Peyer's patch (tissue), 4 donors: ENCODE measurements around the gene ZNF581. TPM values are rescaled to one million over a fixed set of nuclear protein-coding genes. Genes with fewer than 3 reads are reported as not detected.

ENCODE experiments used
- DNase-seq, 3 donors: peaks; one replicate each; pipeline ENCODE4 v3.0.0-alpha.2; 2017 to 2019
- H3K27ac ChIP-seq, 4 donors: fragments of 200-600 bp; sonication (generic); one replicate each; pipeline ENCODE4 v1.5.1; 2016 to 2019
- H3K27me3 ChIP-seq, 2 donors: fragments of 200-600 bp; sonication (generic); one replicate each; pipeline ENCODE4 v1.5.1; 2019
- H3K36me3 ChIP-seq, 3 donors: fragments of 200-600 bp; sonication (generic); one replicate each; pipeline ENCODE4 v1.5.1; 2016 to 2019
- H3K4me1 ChIP-seq, 4 donors: fragments of 200-600 bp; sonication (generic); one replicate each; pipeline ENCODE4 v1.5.1; 2016 to 2019
- H3K4me3 ChIP-seq, 4 donors: fragments of 200-600 bp; sonication (generic); 1 replicate in 3 of 4; 2 replicates in 1 of 4; pipeline ENCODE4 v1.5.1; 2016 to 2019; ENCODE audit warnings: mild to moderate bottlenecking in 1 of 4
- H3K9me3 ChIP-seq, 4 donors: fragments of 200-600 bp; sonication (generic); one replicate each; pipeline ENCODE4 v1.5.1; 2016 to 2019; ENCODE audit warnings: mild to moderate bottlenecking in 1 of 4
- CTCF ChIP-seq, 6 experiments: fragments of 450-650 bp in 4 of 6; fragments of 200-600 bp in 2 of 6; sonication (generic) in 1 of 6; IDR thresholded peaks; one replicate each; pipeline ENCODE4 v1.5.1; 2017 to 2019; ENCODE audit warnings: antibody characterized with exemption in 6 of 6, mild to moderate bottlenecking in 3 of 6, moderate library complexity in 1 of 6
- POLR2A ChIP-seq, 2 donors: fragments of 450-650 bp; IDR thresholded peaks; one replicate each; pipeline ENCODE4 v1.5.1; 2017; ENCODE audit warnings: antibody characterized with exemption in 2 of 2, mild to moderate bottlenecking in 2 of 2, moderate library complexity in 2 of 2
- total RNA-seq, 4 donors: library from RNA; depleted of rRNA; stranded (reverse); fragments of >200 nt; gene quantifications; one replicate each; pipeline ENCODE4 v1.1.0, GENCODE V29; 2016

Gene ZNF581
- total RNA-seq, 4 donors from 2014 or later: 7.7 to 28.9 (median 14.1) TPM

GRCh38 chr19:55679343-55680257, 36.2 kb downstream of the ZNF581 start:
- peaks cover under 1 to 69% (median 29%) of the 10 kb centered on the region in 4 donors for H3K4me1 ChIP-seq
- H3K27me3 ChIP-seq: no peaks in the 10 kb centered on the region
- TF ChIP-seq POLR2A (IDR thresholded peaks at IDR 0.05) (no peak), CTCF (IDR thresholded peaks at IDR 0.05) (no peak)
- no peak for DNase-seq
- peaks cover 0 to 50% (median 0%) of the 10 kb centered on the region in 3 donors for H3K36me3 ChIP-seq
- no peaks in the 10 kb centered on the region for H3K9me3 ChIP-seq
- no peak overlapping the region for H3K4me3 ChIP-seq
- H3K27ac ChIP-seq: peak overlapping the region in 3 of 4 donors; percentile 94 to 97 (median 95)

DNA sequence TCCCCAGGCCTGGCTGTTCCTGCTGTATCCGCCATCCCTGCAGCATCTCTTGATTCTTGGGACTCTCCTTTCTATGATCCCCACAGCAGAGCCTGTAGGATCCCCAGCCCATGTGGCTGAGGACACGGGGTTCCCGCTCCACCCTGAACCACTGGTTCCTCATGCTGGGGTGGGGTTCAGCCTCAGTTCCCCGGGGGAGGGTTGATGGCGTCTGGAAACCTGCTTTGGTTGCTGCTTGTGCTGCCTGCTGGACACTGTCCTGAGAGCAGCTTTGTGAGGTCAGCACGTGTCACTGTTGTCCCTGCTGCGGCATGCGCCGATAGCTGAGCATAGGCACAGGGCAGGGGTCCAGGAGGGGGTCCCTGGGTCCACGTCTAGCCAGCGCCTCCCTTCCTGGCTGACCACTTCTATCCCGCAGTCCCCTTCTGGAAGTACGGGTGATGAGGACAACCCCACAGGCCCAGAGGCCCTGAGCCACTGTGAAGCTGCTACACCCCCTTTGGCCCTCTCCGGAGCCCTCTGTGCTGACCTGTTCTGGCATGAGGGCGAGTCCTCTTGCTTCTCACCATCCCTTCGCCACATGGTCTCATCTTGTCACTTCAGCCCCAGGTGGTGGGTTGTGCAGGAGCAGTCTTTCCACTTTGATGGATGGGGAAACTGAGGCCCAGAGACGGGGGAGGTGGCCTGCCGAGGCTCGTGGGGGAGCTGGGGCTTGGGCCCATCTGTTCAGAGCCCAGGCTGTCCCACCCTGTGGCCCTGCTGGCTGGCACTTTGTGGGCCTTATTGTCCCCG, 37.1 kb downstream of the ZNF581 start:
- Histone ChIP-seq H3K36me3 (peaks cover 0 to 58% (median 0%) of the 10 kb centered on the region in 3 donors), H3K4me1 (peaks cover 6 to 77% (median 29%) of the 10 kb centered on the region in 4 donors), H3K4me3 (no peak overlapping the region), H3K27me3 (no peaks in the 10 kb centered on the region), H3K9me3 (no peaks in the 10 kb centered on the region), H3K27ac (peak overlapping the region in 1 of 4 donors; percentile 97)
- TF ChIP-seq CTCF (IDR thresholded peaks at IDR 0.05) (no peak), POLR2A (IDR thresholded peaks at IDR 0.05) (no peak)
- DNase-seq: no peak

- no peak overlapping the region for H3K4me3 ChIP-seq
- no peak overlapping the region for H3K27ac ChIP-seq
- peaks cover 0 to 67% (median 0%) of the 10 kb centered on the region in 3 donors for H3K36me3 ChIP-seq
- TF ChIP-seq POLR2A (IDR thresholded peaks at IDR 0.05) (no peak), CTCF (IDR thresholded peaks at IDR 0.05) (no peak)
- no peak for DNase-seq
- H3K4me1 ChIP-seq: peaks cover 6 to 79% (median 25%) of the 10 kb centered on the region in 4 donors
- H3K27me3 ChIP-seq: no peaks in the 10 kb centered on the region
- H3K9me3 ChIP-seq: no peaks in the 10 kb centered on the region
Measured at GRCh38 chr19:55681131-55682092, 38.0 kb downstream of the ZNF581 start.

- DNase-seq: peak in 2 of 3 donors; percentile 80 to 82
- TF ChIP-seq CTCF (IDR thresholded peaks at IDR 0.05): no peak
- peak; percentile 19 to 42 for TF ChIP-seq POLR2A (IDR thresholded peaks at IDR 0.05)
- no peaks in the 10 kb centered on the region for H3K9me3 ChIP-seq
- H3K27ac ChIP-seq: peak overlapping the region in 3 of 4 donors; percentile 65 to 97 (median 90)
- H3K4me3 ChIP-seq: peak overlapping the region in 2 of 4 donors; percentile 22 to 44
- H3K27me3 ChIP-seq: no peaks in the 10 kb centered on the region
- H3K4me1 ChIP-seq: peaks cover 6 to 76% (median 20%) of the 10 kb centered on the region in 4 donors
- peaks cover 0 to 72% (median 0%) of the 10 kb centered on the region in 3 donors for H3K36me3 ChIP-seq
Measured at GRCh38 chr19:55683449-55684261, 40.2 kb downstream of the ZNF581 start.
